Measurements from ENCODE around the gene VPS52. TPM values are rescaled to one million over a fixed set of nuclear protein-coding genes. Genes with fewer than 3 reads are reported as not detected.

The VPS52 gene
- total RNA-seq, 2 experiments from 2014 or later: 50.4 to 73.5 TPM

DNA sequence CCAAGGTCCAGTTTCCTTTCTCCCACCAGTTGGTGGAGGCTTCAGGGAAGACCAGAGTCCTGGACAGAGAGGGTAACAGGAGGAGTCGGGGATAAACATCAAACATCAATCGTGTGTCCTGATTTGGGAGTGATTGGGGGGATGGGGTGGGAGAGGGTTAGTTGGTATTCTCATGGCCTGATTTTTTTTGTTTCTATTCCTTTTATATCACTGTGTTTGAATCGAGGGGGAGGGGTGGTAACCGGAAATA is 67.6 kb downstream of the VPS52 start:
- Histone ChIP-seq H2AFZ (ENCODE audit: low read length) (no peak overlapping the region), H3K4me3 (ENCODE audit: low read depth, low read length, poor library complexity, severe bottlenecking) (peak overlapping the region; percentile 78), H3K4me2 (ENCODE audit: low read length) (peak overlapping the region; percentile 92), H3K9me2 (ENCODE audit: insufficient read depth, low read length) (no peaks in the 10 kb centered on the region), H3K9me3 (ENCODE audit: low read length) (no peaks in the 10 kb centered on the region), H3K79me2 (ENCODE audit: insufficient read depth, low read depth, low read length) (peaks cover 27% of the 10 kb centered on the region; the same call in 1 of the 2 replicates), H3K4me1 (ENCODE audit: insufficient read depth, low read length, poor library complexity, severe bottlenecking) (peaks cover 57% of the 10 kb centered on the region), H3K36me3 (ENCODE audit: insufficient read depth, low read length) (peaks cover 24% of the 10 kb centered on the region), H4K20me1 (ENCODE audit: insufficient read depth, low read length) (no peaks in the 10 kb centered on the region), H3K27ac (ENCODE audit: low read depth, low read length, poor library complexity, severe bottlenecking) (peak overlapping the region; percentile 9)
- POLR2A ChIA-PET: no interaction called here
- BruUV-seq (replicated peaks): no TSS peak
- TF ChIP-seq EZH2phosphoT487 (IDR thresholded peaks at IDR 0.05; ENCODE audit: borderline replicate concordance, low read depth, low read length): no peak
- TF ChIP-seq, protein P1, sequence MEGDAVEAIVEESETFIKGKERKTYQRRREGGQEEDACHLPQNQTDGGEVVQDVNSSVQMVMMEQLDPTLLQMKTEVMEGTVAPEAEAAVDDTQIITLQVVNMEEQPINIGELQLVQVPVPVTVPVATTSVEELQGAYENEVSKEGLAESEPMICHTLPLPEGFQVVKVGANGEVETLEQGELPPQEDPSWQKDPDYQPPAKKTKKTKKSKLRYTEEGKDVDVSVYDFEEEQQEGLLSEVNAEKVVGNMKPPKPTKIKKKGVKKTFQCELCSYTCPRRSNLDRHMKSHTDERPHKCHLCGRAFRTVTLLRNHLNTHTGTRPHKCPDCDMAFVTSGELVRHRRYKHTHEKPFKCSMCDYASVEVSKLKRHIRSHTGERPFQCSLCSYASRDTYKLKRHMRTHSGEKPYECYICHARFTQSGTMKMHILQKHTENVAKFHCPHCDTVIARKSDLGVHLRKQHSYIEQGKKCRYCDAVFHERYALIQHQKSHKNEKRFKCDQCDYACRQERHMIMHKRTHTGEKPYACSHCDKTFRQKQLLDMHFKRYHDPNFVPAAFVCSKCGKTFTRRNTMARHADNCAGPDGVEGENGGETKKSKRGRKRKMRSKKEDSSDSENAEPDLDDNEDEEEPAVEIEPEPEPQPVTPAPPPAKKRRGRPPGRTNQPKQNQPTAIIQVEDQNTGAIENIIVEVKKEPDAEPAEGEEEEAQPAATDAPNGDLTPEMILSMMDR (conservative IDR thresholded peaks at IDR 0.05; ENCODE audit: low read length): no peak
- intact Hi-C loops (cut with micrococcal nuclease; ENCODE audit: unreplicated experiment): loop anchor here (10.0 kb wide), 1 partner anchor 211 kb away; the partner anchor contains the start of genes CUTA and PHF1
- DNase-seq (ENCODE audit: low spot score): no peak
- CTCF ChIA-PET (ENCODE audit: unreplicated experiment): no interaction called here

DNA sequence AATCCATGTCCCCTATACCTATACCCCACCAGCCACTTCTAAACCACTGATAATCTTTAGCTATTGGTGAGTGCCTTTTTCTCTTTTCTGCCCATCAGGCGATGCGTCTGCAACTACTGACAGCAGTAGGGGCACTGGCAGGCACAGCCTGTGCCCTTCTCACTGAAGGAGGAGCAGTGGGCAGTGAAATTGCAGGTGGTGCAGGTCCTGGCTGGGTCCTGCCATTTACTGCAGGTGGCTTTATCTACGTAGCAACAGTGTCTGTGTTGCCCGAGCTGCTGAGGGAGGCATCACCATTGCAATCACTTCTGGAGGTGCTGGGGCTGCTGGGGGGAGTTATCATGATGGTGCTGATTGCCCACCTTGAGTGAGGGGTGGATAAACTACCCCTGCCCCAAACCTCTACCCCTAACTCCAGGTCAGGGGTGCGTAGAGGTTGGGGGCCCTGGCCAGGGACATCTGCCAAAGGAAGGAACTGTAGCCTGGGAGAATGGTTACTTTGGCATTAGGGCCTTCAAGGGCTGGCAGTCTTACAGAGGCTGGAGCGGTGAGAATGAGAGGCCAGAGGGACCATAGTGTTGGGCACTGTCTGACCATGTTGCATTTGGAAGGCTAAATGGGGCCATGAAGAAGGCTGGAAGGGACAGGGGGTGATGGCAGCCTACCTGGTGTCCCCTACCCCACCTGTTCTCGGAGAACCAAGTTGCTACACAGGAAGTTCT is 68.1 kb downstream of the VPS52 start:
- Histone ChIP-seq H3K4me1 (ENCODE audit: insufficient read depth, low read length, poor library complexity, severe bottlenecking) (peaks cover 57% of the 10 kb centered on the region), H3K36me3 (ENCODE audit: insufficient read depth, low read length) (peaks cover 24% of the 10 kb centered on the region), H4K20me1 (ENCODE audit: insufficient read depth, low read length) (no peaks in the 10 kb centered on the region), H3K4me2 (ENCODE audit: low read length) (peak overlapping the region; percentile 92), H3K9me3 (ENCODE audit: low read length) (no peaks in the 10 kb centered on the region), H3K79me2 (ENCODE audit: insufficient read depth, low read depth, low read length) (peaks cover 28% of the 10 kb centered on the region; the same call in 1 of the 2 replicates), H3K4me3 (ENCODE audit: low read depth, low read length, poor library complexity, severe bottlenecking) (peak overlapping the region; percentile 78), H3K27ac (ENCODE audit: low read depth, low read length, poor library complexity, severe bottlenecking) (peak overlapping the region; percentile 9), H3K9me2 (ENCODE audit: insufficient read depth, low read length) (no peaks in the 10 kb centered on the region), H2AFZ (ENCODE audit: low read length) (no peak overlapping the region)
- BruUV-seq (replicated peaks): no TSS peak
- intact Hi-C loops (cut with micrococcal nuclease; ENCODE audit: unreplicated experiment): loop anchor here (10.0 kb wide), 1 partner anchor 211 kb away; the partner anchor contains the start of genes CUTA and PHF1
- TF ChIP-seq, protein P1 (conservative IDR thresholded peaks at IDR 0.05; ENCODE audit: low read length): no peak
- TF ChIP-seq EZH2phosphoT487 (IDR thresholded peaks at IDR 0.05; ENCODE audit: borderline replicate concordance, low read depth, low read length): no peak
- CTCF ChIA-PET (ENCODE audit: unreplicated experiment): no interaction called here
- POLR2A ChIA-PET: no interaction called here
- no peak for DNase-seq (ENCODE audit: low spot score)

DNA sequence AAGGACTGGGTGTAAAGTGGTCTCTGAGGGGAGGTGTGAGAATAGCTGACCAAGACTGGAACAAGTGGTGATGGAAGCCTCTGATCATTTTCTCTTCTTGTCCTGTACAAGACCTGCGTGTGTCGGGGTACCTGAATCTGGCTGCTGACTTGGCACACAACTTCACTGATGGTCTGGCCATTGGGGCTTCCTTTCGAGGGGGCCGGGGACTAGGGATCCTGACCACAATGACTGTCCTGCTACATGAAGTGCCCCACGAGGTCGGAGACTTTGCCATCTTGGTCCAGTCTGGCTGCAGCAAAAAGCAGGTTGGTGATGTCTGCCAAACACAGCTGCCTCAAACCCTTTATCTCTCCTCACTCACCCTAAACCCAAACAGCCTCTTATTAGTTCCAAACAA is 68.9 kb downstream of the VPS52 start:
- no TSS peak for BruUV-seq (replicated peaks)
- peaks cover 65% of the 10 kb centered on the region for H3K4me1 ChIP-seq (ENCODE audit: insufficient read depth, low read length, poor library complexity, severe bottlenecking)
- CTCF ChIA-PET (ENCODE audit: unreplicated experiment): no interaction called here

More for the DNA sequence above, 68.9 kb downstream of the VPS52 start:
- H4K20me1 ChIP-seq (ENCODE audit: insufficient read depth, low read length): no peaks in the 10 kb centered on the region
- intact Hi-C loops (cut with micrococcal nuclease; ENCODE audit: unreplicated experiment): loop anchor here (10.0 kb wide), 1 partner anchor 212 kb away; the partner anchor contains the start of genes CUTA and PHF1
- no peak for DNase-seq (ENCODE audit: low spot score)
- no peak overlapping the region for H3K4me3 ChIP-seq (ENCODE audit: low read depth, low read length, poor library complexity, severe bottlenecking)
- H3K4me2 ChIP-seq (ENCODE audit: low read length): no peak overlapping the region
- no peaks in the 10 kb centered on the region for H3K9me3 ChIP-seq (ENCODE audit: low read length)
- no peak overlapping the region for H2AFZ ChIP-seq (ENCODE audit: low read length)
- POLR2A ChIA-PET: no interaction called here
- TF ChIP-seq, protein P1 (conservative IDR thresholded peaks at IDR 0.05; ENCODE audit: low read length): no peak
- no peak for TF ChIP-seq EZH2phosphoT487 (IDR thresholded peaks at IDR 0.05; ENCODE audit: borderline replicate concordance, low read depth, low read length)
- H3K79me2 ChIP-seq (ENCODE audit: insufficient read depth, low read depth, low read length): peaks cover 28% of the 10 kb centered on the region; the same call in 1 of the 2 replicates
- H3K27ac ChIP-seq (ENCODE audit: low read depth, low read length, poor library complexity, severe bottlenecking): no peak overlapping the region
- H3K9me2 ChIP-seq (ENCODE audit: insufficient read depth, low read length): no peaks in the 10 kb centered on the region
- peaks cover 27% of the 10 kb centered on the region for H3K36me3 ChIP-seq (ENCODE audit: insufficient read depth, low read length)
